Effector memory CD8-positive, alpha-beta T cell (primary cell): Measurements from ENCODE around the gene ADAP1.
A peak's percentile ranks its signal among the peaks of the same experiment; 100 is the strongest.

ENCODE experiments used
- ATAC-seq: fragments of 150-1000 bp; cut with Tn5 transposase; replicated peaks from 2 replicates; pipeline ENCODE4 v1.10.0; 2021; ENCODE audit warnings: mild to moderate bottlenecking, moderate library complexity
- DNase-seq, 3 experiments: peaks; one replicate each; pipeline ENCODE4 v3.0.0; 2021
- H3K27ac Mint-ChIP-seq, 2 donors: one replicate each; pipeline ENCODE4 v1.8.0; 2022; ENCODE audit warnings: mild to moderate bottlenecking in 2 of 2, mixed read lengths in 2 of 2, moderate library complexity in 2 of 2
- H3K27me3 Mint-ChIP-seq, 2 donors: one replicate each; pipeline ENCODE4 v1.8.0; 2022; ENCODE audit warnings: mixed read lengths in 2 of 2
- H3K36me3 Mint-ChIP-seq: one replicate; pipeline ENCODE4 v1.8.0; 2022; ENCODE audit warnings: mild to moderate bottlenecking, moderate library complexity, mixed read lengths; ENCODE audit not compliant: insufficient read depth
- H3K4me1 Mint-ChIP-seq, 2 donors: one replicate each; pipeline ENCODE4 v1.8.0; 2022; ENCODE audit warnings: low read depth in 2 of 2, mixed read lengths in 2 of 2
- H3K4me3 Mint-ChIP-seq, 2 donors: one replicate each; pipeline ENCODE4 v1.8.0; 2022; ENCODE audit warnings: mild to moderate bottlenecking in 2 of 2, mixed read lengths in 2 of 2, moderate library complexity in 2 of 2
- H3K9me3 Mint-ChIP-seq, 2 donors: one replicate each; pipeline ENCODE4 v1.8.0; 2022; ENCODE audit warnings: mixed read lengths in 2 of 2

The ADAP1 gene

DNA sequence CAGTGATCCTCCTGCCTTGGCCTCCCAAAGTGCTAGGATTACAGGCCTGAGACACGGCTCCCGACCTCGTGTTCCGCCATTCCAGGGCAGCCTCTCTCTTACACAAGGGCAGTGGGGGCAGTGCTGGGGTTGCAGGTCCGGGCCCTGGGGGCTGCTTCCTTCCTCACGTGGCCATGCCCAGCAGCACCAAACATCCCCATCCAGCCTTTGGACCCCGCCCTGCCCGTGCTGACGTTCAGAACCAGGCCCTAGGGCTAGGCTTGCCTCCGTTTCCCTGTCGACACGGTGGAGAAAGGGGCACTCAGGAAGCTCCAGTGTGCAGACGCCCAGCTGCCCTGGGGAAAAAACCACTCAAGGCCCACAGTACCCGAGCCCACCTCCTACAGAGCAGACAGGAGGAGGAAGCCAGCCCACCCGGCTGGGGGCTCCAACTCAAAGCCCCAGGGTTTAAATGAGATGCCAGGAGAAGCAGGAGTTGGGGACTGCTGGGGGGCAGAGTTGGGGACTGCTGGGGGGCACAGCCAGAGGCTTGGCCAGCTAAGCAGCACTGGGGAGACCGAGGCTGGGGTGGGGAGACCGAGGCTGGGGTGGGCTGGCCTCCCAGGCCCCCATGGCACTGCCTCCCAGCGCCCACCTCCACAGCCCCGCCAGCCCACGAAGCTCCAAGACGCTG, 35.9 kb downstream of the ADAP1 start:
- Mint-ChIP-seq H3K9me3 (no peaks in the 10 kb centered on the region), H3K36me3 (peaks cover 21% of the 10 kb centered on the region), H3K27me3 (no peaks in the 10 kb centered on the region), H3K4me1 (peaks cover 27 to 38% of the 10 kb centered on the region in 2 donors), H3K4me3 (no peak overlapping the region), H3K27ac (peak overlapping the region in 1 of 2 donors; percentile 60)
- DNase-seq (no peak), ATAC-seq (no peak)

DNA sequence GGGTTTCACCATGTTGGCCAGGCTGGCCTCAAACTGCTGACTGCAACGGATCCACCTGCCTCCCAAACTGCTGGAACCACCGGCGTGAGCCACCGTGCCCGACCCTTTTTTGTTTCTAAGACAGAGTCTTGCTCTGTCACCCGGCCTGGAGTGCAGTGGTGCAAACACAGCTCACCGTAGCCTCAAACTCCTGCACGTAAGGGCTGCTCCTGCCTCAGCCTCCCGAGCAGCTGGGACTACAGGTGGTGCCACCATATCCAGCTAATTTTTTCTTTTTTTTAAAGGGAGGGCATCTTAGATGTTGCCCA, 36.4 kb downstream of the ADAP1 start:
- no peak for DNase-seq
- H3K4me1 Mint-ChIP-seq: peaks cover 22 to 33% of the 10 kb centered on the region in 2 donors
- H3K9me3 Mint-ChIP-seq: no peaks in the 10 kb centered on the region
- no peak for ATAC-seq
- H3K27ac Mint-ChIP-seq: no peak overlapping the region
- H3K4me3 Mint-ChIP-seq: no peak overlapping the region
- H3K36me3 Mint-ChIP-seq: peaks cover 16% of the 10 kb centered on the region
- no peaks in the 10 kb centered on the region for H3K27me3 Mint-ChIP-seq

DNA sequence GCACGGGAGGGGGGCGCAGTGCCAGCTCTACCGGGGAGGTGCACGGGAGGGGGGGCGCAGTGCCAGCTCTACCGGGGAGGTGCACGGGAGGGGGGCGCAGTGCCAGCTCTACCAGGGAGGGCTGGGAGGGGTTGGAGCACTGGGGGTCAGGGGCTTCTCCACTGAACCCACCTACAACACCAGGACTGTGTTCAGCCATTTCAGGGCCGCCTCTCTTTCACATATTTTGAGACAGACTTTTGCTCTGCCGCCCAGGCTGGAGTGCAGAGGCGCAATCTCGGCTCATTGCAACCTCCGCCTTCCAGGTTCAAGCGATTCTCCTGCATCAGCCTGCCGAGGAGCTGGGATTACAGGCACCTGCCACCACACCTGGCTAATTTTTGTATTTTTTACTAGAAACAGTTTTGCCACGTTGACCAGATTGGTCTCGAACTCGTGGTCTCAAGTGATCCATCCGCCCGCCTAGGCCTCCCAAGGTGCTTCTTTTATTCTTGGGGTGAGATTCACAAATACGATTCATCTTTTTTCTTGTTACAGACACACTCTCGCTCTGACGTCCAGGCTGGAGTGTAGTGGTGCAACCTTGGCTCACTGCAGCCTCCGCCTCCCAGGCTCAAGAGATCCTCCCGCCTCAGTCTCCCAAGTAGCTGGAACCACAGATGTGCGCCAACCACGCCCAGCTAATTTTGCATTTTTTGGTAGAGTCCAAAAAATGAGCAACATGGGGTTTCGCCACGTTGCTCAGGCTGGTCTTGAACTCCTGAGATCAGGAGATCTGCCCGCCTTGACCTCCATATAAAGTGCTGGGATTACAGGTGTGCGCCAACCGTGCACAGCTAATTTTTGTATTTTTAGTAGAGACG, 37.0 kb downstream of the ADAP1 start:
- no peak overlapping the region for H3K27ac Mint-ChIP-seq
- H3K4me1 Mint-ChIP-seq: peaks cover 18 to 29% of the 10 kb centered on the region in 2 donors
- no peaks in the 10 kb centered on the region for H3K27me3 Mint-ChIP-seq
- DNase-seq: no peak
- H3K36me3 Mint-ChIP-seq: peaks cover 16% of the 10 kb centered on the region
- no peak overlapping the region for H3K4me3 Mint-ChIP-seq
- no peak for ATAC-seq
- no peaks in the 10 kb centered on the region for H3K9me3 Mint-ChIP-seq

DNA sequence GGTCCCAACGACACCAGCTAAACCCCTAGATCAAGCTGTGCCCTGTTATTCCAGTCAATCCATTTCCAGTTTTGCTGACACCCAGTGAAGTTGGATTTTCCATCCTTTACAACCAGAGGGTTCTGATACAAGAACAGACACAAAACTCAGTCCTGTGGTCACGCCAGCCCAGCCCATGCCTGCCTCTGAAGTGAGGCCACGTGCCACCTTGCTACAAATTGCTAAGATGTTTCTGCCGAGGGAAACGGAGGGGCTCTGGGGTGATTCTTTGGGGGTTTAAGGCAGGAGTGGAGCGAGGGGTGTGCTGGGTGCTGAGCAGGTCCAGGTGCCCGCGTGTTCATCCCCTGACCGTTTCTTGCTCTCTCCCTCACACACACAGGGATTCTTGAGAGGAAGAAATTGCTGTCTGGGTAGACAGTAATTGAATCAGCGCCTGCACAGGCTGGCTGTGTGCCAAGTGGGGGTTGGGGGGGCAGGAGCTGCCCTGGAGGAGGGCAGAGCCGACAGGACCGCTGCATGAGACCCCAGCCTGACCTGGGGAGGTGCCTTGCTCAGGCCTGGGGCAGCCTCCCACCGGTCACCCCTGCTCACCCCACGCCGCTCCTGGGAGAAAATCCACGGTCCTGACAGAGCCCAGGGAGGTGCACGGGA, 38.1 kb downstream of the ADAP1 start:
- H3K9me3 Mint-ChIP-seq: no peaks in the 10 kb centered on the region
- no peak overlapping the region for H3K4me3 Mint-ChIP-seq
- peaks cover 17 to 26% of the 10 kb centered on the region in 2 donors for H3K4me1 Mint-ChIP-seq
- H3K27me3 Mint-ChIP-seq: no peaks in the 10 kb centered on the region
- no peak for ATAC-seq
- H3K36me3 Mint-ChIP-seq: peaks cover 15% of the 10 kb centered on the region
- DNase-seq: no peak
- peak overlapping the region; percentile 36 to 66 for H3K27ac Mint-ChIP-seq

DNA sequence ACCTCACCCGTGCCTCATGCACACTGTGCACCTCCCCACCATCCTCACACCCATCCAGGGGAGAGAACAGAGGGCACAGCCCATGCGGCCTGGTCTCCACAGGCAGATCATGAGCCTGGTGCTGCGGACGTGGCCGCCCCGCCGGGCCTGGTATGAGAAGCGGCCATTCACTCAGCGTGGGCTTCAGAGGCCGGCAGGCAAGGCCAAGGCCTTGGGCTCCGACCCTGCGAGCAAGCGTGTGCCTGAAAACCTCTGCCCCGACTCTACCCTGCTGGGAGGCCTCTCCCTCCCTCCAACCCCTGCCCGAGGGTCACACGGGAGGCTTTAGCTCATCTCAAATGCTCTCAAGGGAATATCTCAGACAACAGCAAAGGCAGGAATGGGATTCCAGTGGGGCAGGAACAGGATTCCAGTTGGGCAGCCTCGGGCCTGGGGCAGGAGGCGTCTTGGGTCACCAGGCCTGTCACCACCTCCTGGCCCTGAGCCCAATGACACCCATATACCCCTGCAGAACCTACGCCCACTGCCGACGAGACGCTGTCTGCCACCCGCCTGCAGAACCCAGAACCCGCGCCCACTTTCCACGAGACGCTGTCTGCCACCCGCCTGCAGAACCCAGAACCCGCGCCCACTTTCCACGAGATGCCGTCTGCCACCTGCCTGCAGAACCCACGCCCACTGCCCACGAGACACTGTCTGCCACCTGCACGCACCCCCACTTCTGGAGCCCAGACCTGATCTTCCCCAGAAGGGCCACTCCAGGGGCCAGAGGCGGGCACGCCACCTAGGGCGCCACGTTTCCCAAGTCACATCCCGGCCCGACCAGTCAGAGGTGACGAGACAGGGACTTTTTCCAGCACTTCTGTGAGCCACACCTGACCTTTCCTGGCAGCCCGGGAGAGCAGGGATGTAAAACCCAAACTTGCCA, 38.9 kb downstream of the ADAP1 start:
- Mint-ChIP-seq H3K27me3 (no peaks in the 10 kb centered on the region), H3K4me1 (peaks cover 17 to 20% of the 10 kb centered on the region in 2 donors), H3K36me3 (peaks cover 8% of the 10 kb centered on the region), H3K4me3 (no peak overlapping the region), H3K27ac (peak overlapping the region; percentile 36 to 66), H3K9me3 (no peaks in the 10 kb centered on the region)
- peak; percentile 17 for ATAC-seq
- DNase-seq: no peak

DNA sequence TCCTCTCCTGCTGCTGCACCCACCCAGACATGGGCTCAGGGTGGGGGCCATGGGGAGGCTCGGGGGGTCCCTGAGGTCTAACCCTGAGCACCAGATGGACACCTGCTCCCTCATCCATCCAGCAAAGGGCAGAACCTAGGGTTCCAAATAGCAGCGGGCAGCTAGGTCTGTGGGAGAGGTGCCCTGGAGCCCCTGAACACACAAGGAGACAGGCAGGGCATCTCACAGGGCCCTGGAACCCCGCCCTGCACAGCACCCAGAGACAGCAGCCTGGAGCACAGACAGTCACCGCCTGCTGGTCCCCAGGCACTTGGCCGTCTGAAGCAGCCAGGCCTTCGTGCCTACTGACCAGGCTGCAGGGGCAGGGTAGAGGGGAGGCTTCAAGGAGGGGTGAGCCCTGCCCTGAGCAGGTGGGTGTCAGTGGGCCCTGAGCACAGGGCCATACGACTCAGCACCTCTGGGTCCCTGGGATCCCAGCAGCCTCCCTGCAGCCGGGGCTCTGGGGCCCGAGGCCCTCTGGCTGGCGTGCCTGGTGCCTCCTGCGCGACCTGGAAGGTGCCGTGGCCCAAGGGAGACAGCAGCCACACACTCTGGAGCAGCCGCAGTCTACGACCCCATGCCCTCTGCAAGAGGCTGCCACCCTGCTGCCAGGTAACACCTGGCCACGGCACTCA, 39.8 kb downstream of the ADAP1 start:
- Mint-ChIP-seq H3K27me3 (no peaks in the 10 kb centered on the region), H3K4me1 (peaks cover 17 to 22% of the 10 kb centered on the region in 2 donors), H3K9me3 (no peaks in the 10 kb centered on the region), H3K4me3 (no peak overlapping the region), H3K27ac (peak overlapping the region; percentile 36 to 66), H3K36me3 (peaks cover 15% of the 10 kb centered on the region)
- ATAC-seq (no peak), DNase-seq (no peak)

DNA sequence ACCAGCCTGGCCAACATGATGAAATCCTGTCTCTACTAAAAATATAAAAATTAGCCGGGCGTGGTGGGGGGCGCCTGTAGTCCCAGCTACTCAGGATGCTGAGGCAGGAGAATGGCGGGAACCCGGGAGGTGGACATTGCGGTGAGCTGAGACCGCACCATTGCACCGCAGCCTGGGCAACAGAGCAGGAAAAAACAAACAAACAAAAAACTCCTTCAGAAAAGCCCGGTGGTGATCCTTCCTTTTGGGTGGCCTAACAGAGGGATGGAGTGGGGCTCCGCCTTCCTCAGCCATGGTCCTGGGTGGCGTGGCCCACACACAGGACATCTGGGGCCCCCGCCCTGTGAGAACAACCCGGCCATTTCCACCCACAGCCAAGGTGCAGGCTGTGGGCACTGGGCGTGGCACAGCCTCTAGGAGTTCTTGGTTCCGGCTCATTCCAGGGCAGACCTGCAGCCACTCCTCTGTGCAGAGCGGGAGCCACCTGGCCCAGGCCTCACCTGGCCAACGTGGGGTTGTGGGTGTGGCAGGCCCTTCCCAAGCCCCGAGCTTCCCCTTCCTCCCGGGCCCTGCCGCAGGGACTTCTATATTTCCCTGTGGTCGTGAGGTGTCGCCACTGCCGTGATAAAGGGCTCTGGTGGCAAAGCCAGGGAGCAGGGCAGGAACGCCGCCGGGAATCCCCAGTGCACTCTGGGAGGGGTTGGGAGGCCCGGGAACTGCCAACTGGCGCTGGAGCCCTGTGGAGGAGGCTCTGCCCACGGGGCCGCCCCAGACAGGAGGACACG, 40.6 kb downstream of the ADAP1 start:
- Mint-ChIP-seq H3K27ac (no peak overlapping the region), H3K4me3 (no peak overlapping the region), H3K4me1 (peaks cover 12 to 19% of the 10 kb centered on the region in 2 donors), H3K27me3 (no peaks in the 10 kb centered on the region), H3K9me3 (no peaks in the 10 kb centered on the region), H3K36me3 (peaks cover 16% of the 10 kb centered on the region)
- ATAC-seq: no peak
- DNase-seq: no peak

DNA sequence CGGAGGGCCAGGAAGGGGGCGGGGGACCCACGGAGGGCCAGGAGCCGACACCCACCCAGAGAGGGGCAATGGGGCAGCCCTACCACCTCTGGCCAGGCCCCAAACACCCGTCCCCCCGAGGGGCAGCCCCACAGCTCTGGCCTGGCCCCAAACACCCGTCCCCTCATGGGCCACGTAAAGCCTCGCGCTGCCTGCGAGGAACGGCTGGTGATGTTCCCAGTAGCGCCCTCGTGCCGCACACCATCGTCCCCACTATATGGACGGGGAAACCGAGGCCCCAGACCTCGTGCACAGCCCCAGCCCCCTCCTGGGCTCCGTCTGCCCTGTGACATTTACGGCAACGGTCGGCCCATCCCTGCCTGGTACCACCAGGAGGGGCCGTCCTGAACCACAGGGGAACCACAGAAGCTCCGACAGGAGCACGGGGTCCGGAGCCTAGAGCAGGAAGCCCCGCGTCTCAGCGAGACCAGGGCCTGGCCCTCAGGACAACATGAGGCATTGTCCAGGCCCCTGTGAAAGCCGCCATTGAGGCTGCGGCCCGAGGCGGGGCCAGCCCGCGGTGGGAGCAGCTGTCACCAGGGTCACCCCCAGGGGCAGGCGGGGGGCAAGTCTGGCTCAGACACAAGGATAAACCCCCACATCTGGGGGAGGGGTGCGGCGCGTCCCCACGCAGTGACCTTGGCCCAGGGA, 42.5 kb downstream of the ADAP1 start:
- Mint-ChIP-seq H3K4me3 (no peak overlapping the region), H3K36me3 (peaks cover 16% of the 10 kb centered on the region), H3K4me1 (peaks cover 12 to 13% of the 10 kb centered on the region in 2 donors), H3K9me3 (no peaks in the 10 kb centered on the region), H3K27ac (peak overlapping the region in 1 of 2 donors; percentile 60), H3K27me3 (no peaks in the 10 kb centered on the region)
- ATAC-seq (no peak), DNase-seq (no peak)

DNA sequence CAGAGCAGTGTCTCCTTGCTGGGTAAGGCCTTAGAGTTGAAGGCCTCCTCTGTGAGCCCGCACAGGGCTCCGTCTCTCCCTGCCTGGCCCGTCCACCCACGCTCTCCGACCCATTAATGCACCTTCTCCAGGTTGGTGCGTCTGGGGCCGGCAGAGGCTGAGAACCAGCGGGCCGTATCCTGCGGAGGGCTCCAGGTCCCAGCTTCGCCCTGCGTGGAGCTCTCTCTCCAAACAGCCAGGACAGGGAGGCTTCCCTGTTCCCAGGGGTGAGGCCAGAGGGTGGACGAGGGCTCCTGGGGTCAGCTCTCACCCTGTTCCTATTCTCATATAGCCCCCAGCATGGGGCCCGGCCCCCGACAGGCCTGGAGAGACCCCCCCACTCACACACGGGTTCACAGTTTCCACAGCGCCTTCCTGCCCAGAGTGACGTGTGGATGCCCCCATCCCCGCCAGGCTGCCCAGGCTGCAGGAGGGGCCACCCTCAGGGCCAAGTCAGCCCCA, 43.5 kb downstream of the ADAP1 start:
- H3K4me1 Mint-ChIP-seq: peaks cover 6 to 12% of the 10 kb centered on the region in 2 donors
- H3K27ac Mint-ChIP-seq: no peak overlapping the region

DNA sequence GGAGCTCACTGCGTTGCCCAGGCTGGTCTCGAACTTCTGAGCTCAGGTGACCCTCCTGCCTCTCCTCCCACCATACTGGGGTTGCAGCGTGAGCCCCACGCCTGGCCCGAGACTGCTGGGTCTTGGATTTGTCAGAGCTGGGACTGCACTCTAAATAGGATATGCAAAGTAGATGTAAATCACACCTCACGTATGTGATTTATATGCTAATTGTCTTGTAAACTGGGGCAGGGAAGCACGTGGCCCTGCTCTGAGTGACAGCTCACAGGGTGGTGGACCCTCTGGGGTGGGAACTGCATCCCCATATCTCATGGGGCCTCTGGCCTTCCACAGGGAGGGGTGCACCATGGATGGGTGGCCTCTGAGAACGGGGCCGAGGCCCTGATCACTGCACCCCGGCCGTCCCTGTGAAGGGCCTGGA, 44.0 kb downstream of the ADAP1 start:
- Mint-ChIP-seq H3K4me1 (peaks cover 3 to 8% of the 10 kb centered on the region in 2 donors), H3K4me3 (peak overlapping the region in 1 of 2 donors; percentile 55), H3K27ac (peak overlapping the region; percentile 70 to 71), H3K36me3 (peaks cover 13% of the 10 kb centered on the region), H3K9me3 (no peaks in the 10 kb centered on the region), H3K27me3 (no peaks in the 10 kb centered on the region)
- ATAC-seq (no peak), DNase-seq (no peak)

More for the DNA sequence above, 43.5 kb downstream of the ADAP1 start:
- ATAC-seq (no peak), DNase-seq (no peak)
- H3K9me3 Mint-ChIP-seq: no peaks in the 10 kb centered on the region
- H3K36me3 Mint-ChIP-seq: peaks cover 15% of the 10 kb centered on the region
- H3K27me3 Mint-ChIP-seq: no peaks in the 10 kb centered on the region
- no peak overlapping the region for H3K4me3 Mint-ChIP-seq
